ENCODE measurements around the gene ERVMER34-1.

Gene ERVMER34-1

GRCh38 chr4:52750819-52751486, at the start of gene ERVMER34-1:
ERVMER34-1 (minus strand) TSS chr4:52751425; CDS start chr4:52745520, 5,905 bp downstream.
- TF ChIP-seq CTCF (conservative IDR thresholded peaks at IDR 0.05; ENCODE audit: low read depth, low read length), result no peak
- H3K4me2 ChIP-seq, result no peak within 1 kb of the TSS
- H3K27me3 ChIP-seq (ENCODE audit: insufficient read depth, low read depth), result no peaks in the 10 kb centered on the region
- H3K36me3 ChIP-seq (ENCODE audit: insufficient read depth), result no peaks in the 10 kb centered on the region
- no peak within 1 kb of the TSS for H2AFZ ChIP-seq (ENCODE audit: low read depth)
- no peak within 1 kb of the TSS for H3K27ac ChIP-seq
- H3K4me3 ChIP-seq (IDR thresholded peaks at IDR 0.05; ENCODE audit: insufficient read depth, low read depth, low read length), result no peak within 1 kb of the TSS
- H3K9ac ChIP-seq, result no peak within 1 kb of the TSS
- H4K20me1 ChIP-seq (ENCODE audit: insufficient read depth), result no peaks in the 10 kb centered on the region
- H3K79me2 ChIP-seq (ENCODE audit: insufficient read depth, low read depth), result no peaks in the 10 kb centered on the region
- H3K4me1 ChIP-seq (ENCODE audit: low read depth, poor library complexity, severe bottlenecking), result peaks cover 30% of the 10 kb centered on the region

GRCh38 chr4:52799813-52800212, 48.6 kb upstream of the ERVMER34-1 start:
- H2AFZ ChIP-seq (ENCODE audit: low read depth), result no peak overlapping the region
- no peak overlapping the region for H3K4me3 ChIP-seq (IDR thresholded peaks at IDR 0.05; ENCODE audit: insufficient read depth, low read depth, low read length)
- no peak overlapping the region for H3K9ac ChIP-seq
- H3K36me3 ChIP-seq (ENCODE audit: insufficient read depth), result no peaks in the 10 kb centered on the region
- no peak overlapping the region for H3K27ac ChIP-seq
- no peak overlapping the region for H3K4me2 ChIP-seq
- no peaks in the 10 kb centered on the region for H4K20me1 ChIP-seq (ENCODE audit: insufficient read depth)
- TF ChIP-seq CTCF (conservative IDR thresholded peaks at IDR 0.05; ENCODE audit: low read depth, low read length), result no peak
- no peaks in the 10 kb centered on the region for H3K79me2 ChIP-seq (ENCODE audit: insufficient read depth, low read depth)
- H3K4me1 ChIP-seq (ENCODE audit: low read depth, poor library complexity, severe bottlenecking), result no peaks in the 10 kb centered on the region
- no peaks in the 10 kb centered on the region for H3K27me3 ChIP-seq (ENCODE audit: insufficient read depth, low read depth)

- Histone ChIP-seq H4K20me1 (ENCODE audit: insufficient read depth) (no peaks in the 10 kb centered on the region), H3K4me1 (ENCODE audit: low read depth, poor library complexity, severe bottlenecking) (no peaks in the 10 kb centered on the region), H3K4me3 (IDR thresholded peaks at IDR 0.05; ENCODE audit: insufficient read depth, low read depth, low read length) (no peak overlapping the region), H3K9ac (no peak overlapping the region), H3K4me2 (no peak overlapping the region), H2AFZ (ENCODE audit: low read depth) (no peak overlapping the region), H3K36me3 (ENCODE audit: insufficient read depth) (no peaks in the 10 kb centered on the region), H3K79me2 (ENCODE audit: insufficient read depth, low read depth) (no peaks in the 10 kb centered on the region), H3K27ac (no peak overlapping the region), H3K27me3 (ENCODE audit: insufficient read depth, low read depth) (no peaks in the 10 kb centered on the region)
- TF ChIP-seq CTCF (conservative IDR thresholded peaks at IDR 0.05; ENCODE audit: low read depth, low read length), result no peak
Observed at GRCh38 chr4:52795533-52795932, 44.3 kb upstream of the ERVMER34-1 start.

- H3K27ac ChIP-seq, result no peak overlapping the region
- TF ChIP-seq CTCF (conservative IDR thresholded peaks at IDR 0.05; ENCODE audit: low read depth, low read length), result no peak
- no peak overlapping the region for H2AFZ ChIP-seq (ENCODE audit: low read depth)
- H3K4me1 ChIP-seq (ENCODE audit: low read depth, poor library complexity, severe bottlenecking), result no peaks in the 10 kb centered on the region
- H3K27me3 ChIP-seq (ENCODE audit: insufficient read depth, low read depth), result no peaks in the 10 kb centered on the region
- H3K9ac ChIP-seq, result no peak overlapping the region
- no peaks in the 10 kb centered on the region for H4K20me1 ChIP-seq (ENCODE audit: insufficient read depth)
- no peak overlapping the region for H3K4me2 ChIP-seq
- no peaks in the 10 kb centered on the region for H3K79me2 ChIP-seq (ENCODE audit: insufficient read depth, low read depth)
- no peaks in the 10 kb centered on the region for H3K36me3 ChIP-seq (ENCODE audit: insufficient read depth)
- H3K4me3 ChIP-seq (IDR thresholded peaks at IDR 0.05; ENCODE audit: insufficient read depth, low read depth, low read length), result no peak overlapping the region
Observed at GRCh38 chr4:52791936-52792335, 40.7 kb upstream of the ERVMER34-1 start.

Data from KMS-11 (cell line).